HepG2 (cell line): Measurements from ENCODE around the gene ATP8B4. TPM values are rescaled to one million over a fixed set of nuclear protein-coding genes. Genes with fewer than 3 reads are reported as not detected.

Experiments used
- ATAC-seq: fragments of 200-7000 bp; cut with Tn5 transposase; 3 replicates; pipeline ENCODE4 v1.9.1; 2020; ENCODE audit warnings: mild to moderate bottlenecking, moderate library complexity
- BruUV-seq: library from RNA; stranded (reverse); fragments of 400-500 nt; replicated peaks from 2 replicates; lab custom pipeline; 2021; lab: Mats Ljungman, UMichigan
- CTCF ChIA-PET: fragments of 300-600 bp; formaldehyde crosslinking; extraction: SDS; loops from one replicate; lab custom pipeline; 2021; ENCODE audit warnings: low total read pairs, inconsistent platforms, low intra/inter-chr PET ratio; lab: Yijun Ruan, JAX
- POLR2A ChIA-PET: fragments of 350-600 bp; sonication (Branson Sonifier 250); formaldehyde crosslinking; loops from one replicate; lab custom pipeline; 2020; ENCODE audit warnings: antibody characterized with exemption, inconsistent platforms; lab: Yijun Ruan, JAX
- DNase-seq: peaks from one replicate; pipeline ENCODE4 v3.0.0-alpha.2; 2015; ENCODE audit warnings: low spot score
- FAIRE-seq: peaks from 3 replicates; lab custom pipeline; 2011; peaks lifted over from hg19 to GRCh38; lab: Jason Lieb, UNC
- H2AFZ ChIP-seq: one replicate; pipeline ENCODE4 v1.6.1; 2011; ENCODE audit warnings: low read length, inconsistent platforms
- H3K27ac ChIP-seq: fragments of 300-600 bp; 3 replicates; pipeline ENCODE4 v1.8.0; 2011; ENCODE audit warnings: mixed run types, mild to moderate bottlenecking, mixed read lengths, low read length, inconsistent platforms; ENCODE audit not compliant: insufficient read depth; ENCODE audit errors: extremely low read length
- H3K27me3 ChIP-seq, 2 experiments: fragments of 200-600 bp in 1 of 2; 2 replicates in 1 of 2; 3 replicates in 1 of 2; pipeline versions ENCODE4 v1.6.0 to v1.8.0; 2011; ENCODE audit warnings: low read length in 2 of 2, mild to moderate bottlenecking in 2 of 2, moderate library complexity in 2 of 2, inconsistent platforms in 1 of 2; ENCODE audit not compliant: insufficient read depth in 2 of 2, control insufficient read depth in 1 of 2
- H3K36me3 ChIP-seq, 2 experiments: fragments of 200-600 bp in 1 of 2; replicated peaks in 1 of 2; 2 replicates in 1 of 2; 3 replicates in 1 of 2; pipeline versions ENCODE4 v1.5.1 to v1.8.0; 2011; ENCODE audit warnings: low read length in 2 of 2, inconsistent platforms in 1 of 2; ENCODE audit not compliant: insufficient read depth in 2 of 2, control insufficient read depth in 1 of 2
- H3K4me1 ChIP-seq: 2 replicates; pipeline ENCODE4 v1.5.1; 2012; ENCODE audit warnings: low read length, inconsistent platforms; ENCODE audit not compliant: insufficient read depth
- H3K4me2 ChIP-seq: 2 replicates; pipeline ENCODE4 v1.6.0; 2011; ENCODE audit warnings: low read depth, low read length, inconsistent platforms
- H3K4me3 ChIP-seq, 3 experiments: fragments of 200-600 bp in 1 of 3; sonication (generic), shearing (Covaris generic) in 1 of 3; replicated peaks in 1 of 3; 2 replicates each; pipeline ENCODE4 v1.5.1; 2011 to 2016; ENCODE audit warnings: low read length in 3 of 3, inconsistent platforms in 2 of 3, low read depth in 2 of 3, mild to moderate bottlenecking in 2 of 3, control low read depth in 1 of 3, mixed read lengths in 1 of 3; ENCODE audit not compliant: insufficient read depth in 1 of 3
- H3K79me2 ChIP-seq: one replicate; pipeline ENCODE4 v1.6.1; 2011; ENCODE audit warnings: low read length, inconsistent platforms; ENCODE audit not compliant: insufficient read depth
- H3K9ac ChIP-seq: 2 replicates; pipeline ENCODE4 v1.6.0; 2011; ENCODE audit warnings: mild to moderate bottlenecking, low read depth, low read length, inconsistent platforms; ENCODE audit not compliant: insufficient read depth
- H3K9me3 ChIP-seq: 2 replicates; pipeline ENCODE4 v1.5.1; 2012; ENCODE audit warnings: mild to moderate bottlenecking, low read length
- H4K20me1 ChIP-seq: 2 replicates; pipeline ENCODE4 v1.6.0; 2011; ENCODE audit warnings: inconsistent platforms, mild to moderate bottlenecking, low read length, moderate library complexity; ENCODE audit not compliant: insufficient read depth
- CHD2 ChIP-seq: IDR thresholded peaks from 2 replicates; pipeline ENCODE4 v1.6.1; 2011; ENCODE audit warnings: low read depth, low read length, improper control_type of control experiment
- FOXK1 ChIP-seq: sonication (generic); formaldehyde crosslinking; IDR thresholded peaks from 2 replicates; pipeline ENCODE4 v1.4.0; 2020; ENCODE audit warnings: low read depth, missing genetic modification reagents, borderline replicate concordance
- NFE2L2 ChIP-seq: fragments of 150-350 bp; IDR thresholded peaks from 2 replicates; pipeline ENCODE4 v1.6.1; 2014; ENCODE audit warnings: low read length
- SAP130 ChIP-seq: IDR thresholded peaks from 2 replicates; pipeline ENCODE4 v1.6.1; 2016; ENCODE audit warnings: low read depth
- U2AF2 ChIP-seq: fragments of 200-400 bp; formaldehyde crosslinking; IDR thresholded peaks from 2 replicates; pipeline ENCODE4 v1.6.1; 2017; ENCODE audit warnings: low read depth, mild to moderate bottlenecking, low read length
- ZNF354B ChIP-seq: sonication (generic); formaldehyde crosslinking; IDR thresholded peaks from 2 replicates; pipeline ENCODE4 v1.8.0; 2022; ENCODE audit warnings: mild to moderate bottlenecking, missing genetic modification reagents
- ZNF800 ChIP-seq: sonication (generic); formaldehyde crosslinking; IDR thresholded peaks from 2 replicates; pipeline ENCODE4 v1.4.0; 2020; ENCODE audit warnings: missing genetic modification reagents
- ZNF839 ChIP-seq: sonication (generic); formaldehyde crosslinking; IDR thresholded peaks from 2 replicates; pipeline ENCODE4 v1.4.0; 2020; ENCODE audit warnings: missing genetic modification reagents, mild to moderate bottlenecking, borderline replicate concordance
- WGBS: methylation state at CpG from one replicate; pipeline ENCODE4 v1.1.6; 2017; ENCODE audit warnings: low lambda C conversion rate; 5-methylcytosine and 5-hydroxymethylcytosine counted together
- in situ Hi-C: cut with HindIII; loops from 2 replicates; pipeline ENCODE4 v1.10.0; 2017; ENCODE audit warnings: low pct_unique_long_range_greater_than_20kb; ENCODE audit not compliant: extremely low pct_ligation_motif_present
- intact Hi-C: fragments of 100-400 bp; cut with micrococcal nuclease; formaldehyde crosslinking; loops from one replicate; pipeline ENCODE4 v1.10.0; 2022; ENCODE audit not compliant: unreplicated experiment
- polyA plus RNA-seq, 8 experiments: library from polyadenylated mRNA; depleted of rRNA in 3 of 8; stranded (reverse) in 7 of 8; unstranded in 1 of 8; fragments of >200 nt; fragmentation: Illumina TruSeq in 4 of 8; extraction: Trizol in 4 of 8; gene quantifications; 2 replicates each; pipeline versions ENCODE4 v1.2.1 to v1.2.3, GENCODE V29; 2011 to 2016; ENCODE audit warnings: low read depth in 4 of 8, missing spikeins in 1 of 8, mixed read lengths in 1 of 8; ENCODE audit not compliant: insufficient read depth in 1 of 8
- total RNA-seq, 5 experiments: library from RNA; depleted of rRNA; stranded (reverse); fragments of >200 nt; fragmentation: Illumina TruSeq; extraction: Trizol; gene quantifications; 2 replicates each; pipeline ENCODE4 v1.2.3, GENCODE V29; 2016; ENCODE audit warnings: low read depth in 1 of 5
- TF ChIP-seq, protein P1 (sequence below): sonication (generic); formaldehyde crosslinking; IDR thresholded peaks from 2 replicates; pipeline ENCODE4 v1.5.1; 2020; ENCODE audit warnings: mild to moderate bottlenecking, missing genetic modification reagents, borderline replicate concordance
- TF ChIP-seq, protein P2 (sequence below): sonication (generic); formaldehyde crosslinking; IDR thresholded peaks from 2 replicates; pipeline ENCODE4 v1.8.0; 2022; ENCODE audit warnings: mild to moderate bottlenecking, missing genetic modification reagents, moderate library complexity
- TF ChIP-seq, protein P3 (sequence below): sonication (generic); formaldehyde crosslinking; IDR thresholded peaks from 2 replicates; pipeline ENCODE4 v1.4.0; 2020; ENCODE audit warnings: missing genetic modification reagents
- TF ChIP-seq, protein P4 (sequence below): sonication (generic); formaldehyde crosslinking; IDR thresholded peaks from 2 replicates; pipeline ENCODE4 v1.5.1; 2020; ENCODE audit warnings: missing genetic modification reagents, mild to moderate bottlenecking, borderline replicate concordance
- TF ChIP-seq, protein P5 (sequence below): fragments of 450-650 bp; IDR thresholded peaks from 2 replicates; pipeline ENCODE4 v1.6.1; 2017
- TF ChIP-seq, protein P6 (sequence below): sonication (generic); formaldehyde crosslinking; IDR thresholded peaks from 2 replicates; pipeline ENCODE4 v1.8.1; 2023; ENCODE audit warnings: mild to moderate bottlenecking, inconsistent platforms, moderate library complexity, missing genetic modification reagents, borderline replicate concordance

ATP8B4 gene
- total and polyA plus RNA-seq, 2 of the 13 experiments (the other 11 are each of a cell fraction or from before 2014, with no cell fraction given), result 0.24 to 0.69 TPM

DNA sequence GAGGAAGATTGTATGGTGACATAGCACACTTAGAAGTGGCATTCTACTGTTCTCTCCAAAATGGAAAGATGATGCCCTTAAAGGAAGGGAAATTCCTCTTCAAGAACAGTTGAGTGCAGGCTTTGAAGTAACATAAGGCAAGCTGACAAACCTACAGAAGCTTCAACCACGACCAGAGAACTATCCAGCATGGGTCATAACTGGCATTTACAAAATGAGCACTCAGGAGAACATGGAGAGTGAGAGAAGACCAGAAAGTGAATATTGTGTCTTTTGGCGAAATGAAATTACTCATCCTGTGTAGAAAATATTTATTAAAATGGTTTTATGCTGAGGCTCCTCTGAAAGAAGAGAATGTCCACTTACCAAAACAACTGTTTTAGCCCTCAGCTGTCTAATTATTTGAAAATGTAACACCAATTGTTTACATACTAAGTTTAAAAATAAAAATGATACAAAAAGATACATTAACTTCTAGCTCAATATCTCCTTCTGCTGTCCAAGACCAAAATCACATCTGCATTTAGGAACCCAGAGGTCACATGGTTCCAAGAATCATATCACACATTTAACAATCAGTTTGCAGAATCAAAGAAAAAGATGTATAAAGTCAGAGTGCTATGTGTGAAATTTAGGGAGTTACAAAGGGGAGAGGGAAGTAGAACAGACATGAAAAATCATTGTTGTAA, 216.9 kb downstream of the ATP8B4 start (continued):
- TF ChIP-seq, protein P1, sequence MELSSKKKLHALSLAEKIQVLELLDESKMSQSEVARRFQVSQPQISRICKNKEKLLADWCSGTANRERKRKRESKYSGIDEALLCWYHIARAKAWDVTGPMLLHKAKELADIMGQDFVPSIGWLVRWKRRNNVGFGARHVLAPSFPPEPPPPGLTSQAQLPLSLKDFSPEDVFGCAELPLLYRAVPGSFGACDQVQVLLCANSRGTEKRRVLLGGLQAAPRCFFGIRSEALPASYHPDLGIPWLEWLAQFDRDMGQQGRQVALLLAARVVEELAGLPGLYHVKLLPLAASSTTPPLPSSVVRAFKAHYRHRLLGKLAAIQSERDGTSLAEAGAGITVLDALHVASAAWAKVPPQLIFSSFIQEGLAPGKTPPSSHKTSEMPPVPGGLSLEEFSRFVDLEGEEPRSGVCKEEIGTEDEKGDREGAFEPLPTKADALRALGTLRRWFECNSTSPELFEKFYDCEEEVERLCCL, result no peak
- TF ChIP-seq ZNF354B (CRISPR knock-in tag) (no peak), NFE2L2 (no peak), ZNF839 (no peak), SAP130 (CRISPR knock-in tag) (no peak), FOXK1 (no peak)
- TF ChIP-seq, protein P2, sequence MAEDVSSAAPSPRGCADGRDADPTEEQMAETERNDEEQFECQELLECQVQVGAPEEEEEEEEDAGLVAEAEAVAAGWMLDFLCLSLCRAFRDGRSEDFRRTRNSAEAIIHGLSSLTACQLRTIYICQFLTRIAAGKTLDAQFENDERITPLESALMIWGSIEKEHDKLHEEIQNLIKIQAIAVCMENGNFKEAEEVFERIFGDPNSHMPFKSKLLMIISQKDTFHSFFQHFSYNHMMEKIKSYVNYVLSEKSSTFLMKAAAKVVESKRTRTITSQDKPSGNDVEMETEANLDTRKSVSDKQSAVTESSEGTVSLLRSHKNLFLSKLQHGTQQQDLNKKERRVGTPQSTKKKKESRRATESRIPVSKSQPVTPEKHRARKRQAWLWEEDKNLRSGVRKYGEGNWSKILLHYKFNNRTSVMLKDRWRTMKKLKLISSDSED (CRISPR knock-in tag), result no peak
- TF ChIP-seq, protein P3, sequence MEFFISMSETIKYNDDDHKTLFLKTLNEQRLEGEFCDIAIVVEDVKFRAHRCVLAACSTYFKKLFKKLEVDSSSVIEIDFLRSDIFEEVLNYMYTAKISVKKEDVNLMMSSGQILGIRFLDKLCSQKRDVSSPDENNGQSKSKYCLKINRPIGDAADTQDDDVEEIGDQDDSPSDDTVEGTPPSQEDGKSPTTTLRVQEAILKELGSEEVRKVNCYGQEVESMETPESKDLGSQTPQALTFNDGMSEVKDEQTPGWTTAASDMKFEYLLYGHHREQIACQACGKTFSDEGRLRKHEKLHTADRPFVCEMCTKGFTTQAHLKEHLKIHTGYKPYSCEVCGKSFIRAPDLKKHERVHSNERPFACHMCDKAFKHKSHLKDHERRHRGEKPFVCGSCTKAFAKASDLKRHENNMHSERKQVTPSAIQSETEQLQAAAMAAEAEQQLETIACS (CRISPR knock-in tag), result no peak
- TF ChIP-seq, all 625 proteins: peak for 0

GRCh38 chr15:49901321-49901720, 217.7 kb downstream of the ATP8B4 start:
- no peak overlapping the region for H3K27ac ChIP-seq
- H3K4me2 ChIP-seq, result no peak overlapping the region
- H3K9ac ChIP-seq, result no peak overlapping the region
- H3K36me3 ChIP-seq, result no peaks in the 10 kb centered on the region
- intact Hi-C loops, result no loop called here
- H3K9me3 ChIP-seq, result no peaks in the 10 kb centered on the region
- FAIRE-seq (no peak), ATAC-seq (no peak), DNase-seq (no peak)
- in situ Hi-C loops, result no loop called here
- H4K20me1 ChIP-seq, result no peaks in the 10 kb centered on the region
- H2AFZ ChIP-seq, result no peak overlapping the region
- CTCF ChIA-PET, result no interaction called here
- no TSS peak for BruUV-seq
- H3K79me2 ChIP-seq, result no peaks in the 10 kb centered on the region
- no peaks in the 10 kb centered on the region for H3K27me3 ChIP-seq
- no peak overlapping the region for H3K4me3 ChIP-seq
- no peaks in the 10 kb centered on the region for H3K4me1 ChIP-seq
- 23% methylated on average over 1 of the region's 1 CpG for WGBS
- POLR2A ChIA-PET, result no interaction called here
- TF ChIP-seq ZNF800 (CRISPR knock-in tag) (no peak), U2AF2 (no peak), CHD2 (no peak)
- TF ChIP-seq, protein P4, sequence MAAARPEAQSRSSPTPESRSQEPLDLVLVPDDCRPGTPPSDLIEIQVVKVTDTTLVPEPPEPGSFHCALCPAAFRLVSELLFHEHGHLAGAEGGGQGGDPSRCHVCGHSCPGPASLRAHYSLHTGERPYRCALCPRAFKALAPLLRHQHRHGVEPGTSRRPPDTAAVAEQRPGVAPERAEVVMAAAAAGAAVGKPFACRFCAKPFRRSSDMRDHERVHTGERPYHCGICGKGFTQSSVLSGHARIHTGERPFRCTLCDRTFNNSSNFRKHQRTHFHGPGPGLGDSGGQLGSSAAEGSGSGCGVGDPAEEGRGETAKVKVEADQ (CRISPR knock-in tag), result no peak
- TF ChIP-seq, protein P5, sequence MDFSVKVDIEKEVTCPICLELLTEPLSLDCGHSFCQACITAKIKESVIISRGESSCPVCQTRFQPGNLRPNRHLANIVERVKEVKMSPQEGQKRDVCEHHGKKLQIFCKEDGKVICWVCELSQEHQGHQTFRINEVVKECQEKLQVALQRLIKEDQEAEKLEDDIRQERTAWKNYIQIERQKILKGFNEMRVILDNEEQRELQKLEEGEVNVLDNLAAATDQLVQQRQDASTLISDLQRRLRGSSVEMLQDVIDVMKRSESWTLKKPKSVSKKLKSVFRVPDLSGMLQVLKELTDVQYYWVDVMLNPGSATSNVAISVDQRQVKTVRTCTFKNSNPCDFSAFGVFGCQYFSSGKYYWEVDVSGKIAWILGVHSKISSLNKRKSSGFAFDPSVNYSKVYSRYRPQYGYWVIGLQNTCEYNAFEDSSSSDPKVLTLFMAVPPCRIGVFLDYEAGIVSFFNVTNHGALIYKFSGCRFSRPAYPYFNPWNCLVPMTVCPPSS, result no peak
- TF ChIP-seq, protein P6, sequence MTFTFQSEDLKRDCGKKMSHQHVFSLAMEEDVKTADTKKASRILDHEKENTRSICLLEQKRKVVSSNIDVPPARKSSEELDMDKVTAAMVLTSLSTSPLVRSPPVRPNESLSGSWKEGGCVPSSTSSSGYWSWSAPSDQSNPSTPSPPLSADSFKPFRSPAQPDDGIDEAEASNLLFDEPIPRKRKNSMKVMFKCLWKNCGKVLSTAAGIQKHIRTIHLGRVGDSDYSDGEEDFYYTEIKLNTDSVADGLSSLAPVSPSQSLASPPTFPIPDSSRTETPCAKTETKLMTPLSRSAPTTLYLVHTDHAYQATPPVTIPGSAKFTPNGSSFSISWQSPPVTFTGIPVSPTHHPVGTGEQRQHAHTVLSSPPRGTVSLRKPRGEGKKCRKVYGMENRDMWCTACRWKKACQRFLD (CRISPR knock-in tag), result no peak
